Vagina (tissue), 2 donors: Measurements from ENCODE around the gene IL36A. TPM values are rescaled to one million over a fixed set of nuclear protein-coding genes. Genes with fewer than 3 reads are reported as not detected.

ENCODE experiments used
- DNase-seq, 2 donors: peaks; one replicate each; pipeline ENCODE4 v3.0.0-alpha.2; 2017; ENCODE audit errors: extremely low spot score in 2 of 2
- H3K27ac ChIP-seq: fragments of 200-600 bp; sonication (generic); one replicate; pipeline ENCODE4 v1.5.1; 2019
- H3K27me3 ChIP-seq: fragments of 200-600 bp; sonication (generic); one replicate; pipeline ENCODE4 v1.5.1; 2019
- H3K36me3 ChIP-seq, 2 donors: fragments of 200-600 bp; sonication (generic); one replicate each; pipeline ENCODE4 v1.5.1; 2017 to 2019
- H3K4me1 ChIP-seq: fragments of 200-600 bp; sonication (generic); one replicate; pipeline ENCODE4 v1.5.1; 2019
- H3K4me3 ChIP-seq, 2 donors: fragments of 200-600 bp; sonication (generic); 1 replicate in 1 of 2; 2 replicates in 1 of 2; pipeline ENCODE4 v1.5.1; 2016 to 2019
- H3K9me3 ChIP-seq: fragments of 200-600 bp; sonication (generic); one replicate; pipeline ENCODE4 v1.5.1; 2019
- POLR2A ChIP-seq, 2 donors: fragments of 450-650 bp; IDR thresholded peaks; one replicate each; pipeline ENCODE4 v1.6.1; 2017; ENCODE audit warnings: antibody characterized with exemption in 2 of 2, mild to moderate bottlenecking in 2 of 2, moderate library complexity in 2 of 2
- POLR2AphosphoS5 ChIP-seq, 2 donors: sonication (generic); formaldehyde crosslinking; IDR thresholded peaks; one replicate each; pipeline ENCODE4 v1.9.0; 2017; ENCODE audit warnings: antibody characterized with exemption in 2 of 2, mild to moderate bottlenecking in 2 of 2, low read depth in 1 of 2; ENCODE audit not compliant: insufficient read depth in 1 of 2
- intact Hi-C: fragments of 100-400 bp; cut with DNase I; formaldehyde crosslinking; loops from one replicate; pipeline ENCODE4 v1.15.1; 2023
- total RNA-seq: library from RNA; depleted of rRNA; stranded (reverse); fragments of >200 nt; gene quantifications from one replicate; pipeline ENCODE4 v1.2.3, GENCODE V29; 2016
- TF ChIP-seq, protein P1 (sequence below), 3 experiments: fragments of 450-650 bp in 2 of 3; fragments of 200-600 bp in 1 of 3; sonication (generic) in 1 of 3; IDR thresholded peaks; one replicate each; pipeline ENCODE4 v1.5.1; 2017 to 2019; ENCODE audit warnings: antibody characterized with exemption in 3 of 3, mild to moderate bottlenecking in 2 of 3, moderate library complexity in 2 of 3

IL36A gene
- total RNA-seq, 1 donor from 2014 or later, result 2.7 TPM

DNA sequence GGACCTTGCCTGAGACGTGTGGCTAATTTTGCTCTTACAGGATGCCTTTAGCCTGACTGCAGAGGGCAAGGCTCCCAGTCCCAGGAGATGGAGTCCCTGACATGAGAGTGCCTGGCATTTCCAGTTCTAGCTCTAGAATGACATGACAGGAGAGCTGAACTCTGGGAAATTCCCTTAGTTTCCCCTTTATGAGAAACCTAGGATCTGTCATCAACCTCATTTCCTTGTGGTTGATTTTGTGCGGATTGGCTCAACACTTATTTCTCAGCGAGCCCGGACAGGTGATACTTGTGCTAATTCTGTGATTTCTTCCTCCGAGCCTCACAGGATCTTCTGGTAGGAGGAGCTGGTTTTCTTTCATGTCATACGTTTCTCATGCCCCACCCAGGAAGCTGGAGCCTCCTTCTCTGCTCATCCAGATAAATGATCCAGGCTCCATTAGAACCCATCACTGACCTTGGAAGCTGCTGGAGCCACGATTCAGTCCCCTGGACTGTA lies 27.7 kb upstream of the IL36A start, which contains the start of gene IL36G:
TSS of gene IL36G (plus strand) at position 448 of the 498 bp plus-strand sequence. CDS start 633 bp downstream, outside the sequence.
- TF ChIP-seq POLR2AphosphoS5 (IDR thresholded peaks at IDR 0.05; ENCODE audit: insufficient read depth in 1 of 2, low read depth in 1 of 2), result no peak
- TF ChIP-seq, protein P1, sequence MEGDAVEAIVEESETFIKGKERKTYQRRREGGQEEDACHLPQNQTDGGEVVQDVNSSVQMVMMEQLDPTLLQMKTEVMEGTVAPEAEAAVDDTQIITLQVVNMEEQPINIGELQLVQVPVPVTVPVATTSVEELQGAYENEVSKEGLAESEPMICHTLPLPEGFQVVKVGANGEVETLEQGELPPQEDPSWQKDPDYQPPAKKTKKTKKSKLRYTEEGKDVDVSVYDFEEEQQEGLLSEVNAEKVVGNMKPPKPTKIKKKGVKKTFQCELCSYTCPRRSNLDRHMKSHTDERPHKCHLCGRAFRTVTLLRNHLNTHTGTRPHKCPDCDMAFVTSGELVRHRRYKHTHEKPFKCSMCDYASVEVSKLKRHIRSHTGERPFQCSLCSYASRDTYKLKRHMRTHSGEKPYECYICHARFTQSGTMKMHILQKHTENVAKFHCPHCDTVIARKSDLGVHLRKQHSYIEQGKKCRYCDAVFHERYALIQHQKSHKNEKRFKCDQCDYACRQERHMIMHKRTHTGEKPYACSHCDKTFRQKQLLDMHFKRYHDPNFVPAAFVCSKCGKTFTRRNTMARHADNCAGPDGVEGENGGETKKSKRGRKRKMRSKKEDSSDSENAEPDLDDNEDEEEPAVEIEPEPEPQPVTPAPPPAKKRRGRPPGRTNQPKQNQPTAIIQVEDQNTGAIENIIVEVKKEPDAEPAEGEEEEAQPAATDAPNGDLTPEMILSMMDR (IDR thresholded peaks at IDR 0.05), result no peak
- no peak for TF ChIP-seq POLR2A (IDR thresholded peaks at IDR 0.05)
- no peak within 1 kb of the TSS for H3K4me3 ChIP-seq
- no peaks in the 10 kb centered on the region for H3K36me3 ChIP-seq
- no peaks in the 10 kb centered on the region for H3K4me1 ChIP-seq
- no peak within 1 kb of the TSS for H3K27ac ChIP-seq
- H3K27me3 ChIP-seq, result no peaks in the 10 kb centered on the region
- intact Hi-C loops, result no loop called here
- no peak for DNase-seq
- H3K9me3 ChIP-seq, result no peaks in the 10 kb centered on the region

DNA sequence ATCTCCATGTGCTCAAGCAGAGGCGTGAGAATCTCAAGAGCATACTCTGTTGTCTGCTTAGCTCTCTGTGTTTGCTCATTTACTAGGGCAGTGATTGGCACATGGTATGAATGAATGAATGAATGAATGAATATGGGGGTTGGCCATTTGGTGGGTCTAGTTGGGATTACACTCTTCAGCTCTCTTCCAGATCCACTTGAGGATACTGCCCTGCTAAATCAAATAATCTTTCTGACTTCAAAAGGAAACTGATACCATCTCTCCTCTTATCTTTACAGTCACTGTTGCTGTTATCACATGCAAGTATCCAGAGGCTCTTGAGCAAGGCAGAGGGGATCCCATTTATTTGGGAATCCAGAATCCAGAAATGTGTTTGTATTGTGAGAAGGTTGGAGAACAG lies 25.5 kb upstream of the IL36A start:
- H3K9me3 ChIP-seq, result no peaks in the 10 kb centered on the region
- DNase-seq, result no peak
- no peaks in the 10 kb centered on the region for H3K4me1 ChIP-seq
- H3K36me3 ChIP-seq, result no peaks in the 10 kb centered on the region
- H3K4me3 ChIP-seq, result no peak overlapping the region
- H3K27me3 ChIP-seq, result no peaks in the 10 kb centered on the region
- no peak overlapping the region for H3K27ac ChIP-seq
- TF ChIP-seq POLR2AphosphoS5 (IDR thresholded peaks at IDR 0.05; ENCODE audit: insufficient read depth in 1 of 2, low read depth in 1 of 2) (no peak), POLR2A (IDR thresholded peaks at IDR 0.05) (no peak)
- TF ChIP-seq, protein P1 (IDR thresholded peaks at IDR 0.05), result no peak
- intact Hi-C loops, result no loop called here

DNA sequence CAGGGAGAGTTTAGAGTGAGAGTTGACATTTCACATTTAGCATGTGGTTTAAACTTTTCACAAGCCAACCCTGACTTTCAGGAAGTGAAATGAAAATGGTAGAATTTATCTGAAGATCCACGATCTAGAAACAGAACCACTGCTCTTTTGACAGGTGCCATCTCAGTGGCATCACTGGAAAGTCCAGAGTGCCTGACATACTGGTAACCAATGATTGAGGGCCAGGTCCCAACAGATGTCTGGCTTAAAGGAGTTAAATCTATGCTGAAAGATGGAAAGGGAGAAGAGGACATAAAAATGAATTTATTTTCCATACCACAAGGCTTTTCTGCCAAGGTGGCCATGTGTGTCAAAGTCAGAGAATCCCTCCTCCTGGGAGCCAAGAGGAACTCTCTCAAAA lies 24.7 kb upstream of the IL36A start:
- intact Hi-C loops, result no loop called here
- H3K4me1 ChIP-seq, result no peaks in the 10 kb centered on the region
- TF ChIP-seq POLR2AphosphoS5 (IDR thresholded peaks at IDR 0.05; ENCODE audit: insufficient read depth in 1 of 2, low read depth in 1 of 2) (no peak), POLR2A (IDR thresholded peaks at IDR 0.05) (no peak)
- TF ChIP-seq, protein P1 (IDR thresholded peaks at IDR 0.05), result no peak
- H3K4me3 ChIP-seq, result no peak overlapping the region
- H3K36me3 ChIP-seq, result no peaks in the 10 kb centered on the region
- no peaks in the 10 kb centered on the region for H3K9me3 ChIP-seq
- no peak for DNase-seq
- H3K27ac ChIP-seq, result no peak overlapping the region
- no peaks in the 10 kb centered on the region for H3K27me3 ChIP-seq

DNA sequence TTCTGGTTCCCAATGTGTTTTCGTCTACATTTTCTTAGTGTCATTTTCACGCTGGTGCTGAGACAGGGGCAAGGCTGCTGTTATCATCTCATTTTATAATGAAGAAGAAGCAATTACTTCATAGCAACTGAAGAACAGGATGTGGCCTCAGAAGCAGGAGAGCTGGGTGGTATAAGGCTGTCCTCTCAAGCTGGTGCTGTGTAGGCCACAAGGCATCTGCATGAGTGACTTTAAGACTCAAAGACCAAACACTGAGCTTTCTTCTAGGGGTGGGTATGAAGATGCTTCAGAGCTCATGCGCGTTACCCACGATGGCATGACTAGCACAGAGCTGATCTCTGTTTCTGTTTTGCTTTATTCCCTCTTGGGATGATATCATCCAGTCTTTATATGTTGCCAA lies 20.2 kb upstream of the IL36A start:
- no peak for DNase-seq
- no peaks in the 10 kb centered on the region for H3K27me3 ChIP-seq
- TF ChIP-seq POLR2A (IDR thresholded peaks at IDR 0.05) (no peak), POLR2AphosphoS5 (IDR thresholded peaks at IDR 0.05; ENCODE audit: insufficient read depth in 1 of 2, low read depth in 1 of 2) (no peak)
- TF ChIP-seq, protein P1 (IDR thresholded peaks at IDR 0.05), result no peak
- no peaks in the 10 kb centered on the region for H3K9me3 ChIP-seq
- H3K4me3 ChIP-seq, result no peak overlapping the region
- intact Hi-C loops, result no loop called here
- H3K27ac ChIP-seq, result no peak overlapping the region
- H3K4me1 ChIP-seq, result no peaks in the 10 kb centered on the region
- H3K36me3 ChIP-seq, result no peaks in the 10 kb centered on the region

DNA sequence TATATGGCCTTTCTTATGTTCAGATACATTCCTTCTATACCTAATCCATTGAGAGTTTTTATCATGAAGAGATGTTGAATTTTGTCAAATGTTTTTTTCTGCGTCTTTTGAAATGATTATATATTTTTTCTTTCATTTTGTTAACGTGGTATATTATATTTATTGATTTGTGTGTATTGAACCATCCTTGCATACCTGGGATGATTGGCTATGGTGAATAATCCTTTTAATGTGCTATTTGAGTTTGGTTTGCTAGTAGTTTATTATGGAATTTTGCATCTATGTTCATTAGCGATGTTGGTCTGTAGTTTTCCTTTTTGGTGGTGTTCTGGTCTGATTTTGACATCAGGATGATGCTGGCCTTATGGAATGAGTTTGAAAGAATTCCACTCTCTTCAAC lies 15.6 kb upstream of the IL36A start:
- no peak for DNase-seq
- H3K27me3 ChIP-seq, result no peaks in the 10 kb centered on the region
- intact Hi-C loops, result no loop called here
- no peak overlapping the region for H3K27ac ChIP-seq
- no peak overlapping the region for H3K4me3 ChIP-seq
- no peaks in the 10 kb centered on the region for H3K4me1 ChIP-seq
- TF ChIP-seq, protein P1 (IDR thresholded peaks at IDR 0.05), result no peak
- no peak for TF ChIP-seq POLR2AphosphoS5 (IDR thresholded peaks at IDR 0.05; ENCODE audit: insufficient read depth in 1 of 2, low read depth in 1 of 2)
- no peak for TF ChIP-seq POLR2A (IDR thresholded peaks at IDR 0.05)
- H3K9me3 ChIP-seq, result no peaks in the 10 kb centered on the region
- H3K36me3 ChIP-seq, result no peaks in the 10 kb centered on the region
